ENCODE data around the gene CWF19L1. TPM values are rescaled to one million over a fixed set of nuclear protein-coding genes. Genes with fewer than 3 reads are reported as not detected.

CWF19L1 gene
- total and polyA plus RNA-seq, 2 donors (not counting 1 experiment from before 2014, with no cell fraction given): 16.0 to 17.3 TPM

GRCh38 chr10:100307684-100308083 lies 40.2 kb upstream of the CWF19L1 start:
- no peak overlapping the region for H3K4me2 ChIP-seq (ENCODE audit: extremely low read depth, insufficient read depth, low read length)
- no peak overlapping the region for H3K4me3 ChIP-seq (replicated peaks in 1 of 4; ENCODE audit: control extremely low read depth in 1 of 4, insufficient read depth in 1 of 4, low read depth in 3 of 4, low read length in 4 of 4)
- no peaks in the 10 kb centered on the region for H4K20me1 ChIP-seq (ENCODE audit: control insufficient read depth, extremely low read depth, insufficient read depth, low read length)
- DNase-seq (ENCODE audit: low read depth in 2 of 2): peak; percentile 57 to 61
- peaks cover 34% of the 10 kb centered on the region for H3K27me3 ChIP-seq (ENCODE audit: control insufficient read depth, insufficient read depth, low read length)
- H3K4me1 ChIP-seq (ENCODE audit: control insufficient read depth, extremely low read depth, insufficient read depth, low read length): no peaks in the 10 kb centered on the region
- H3K79me2 ChIP-seq (ENCODE audit: control insufficient read depth, insufficient read depth, low read length): no peaks in the 10 kb centered on the region
- TF ChIP-seq CTCF (conservative IDR thresholded peaks at IDR 0.05 in 1 of 2, IDR thresholded peaks at IDR 0.05 in 1 of 2; ENCODE audit: low read depth in 1 of 2, low read length in 2 of 2): no peak
- no peak for TF ChIP-seq EZH2 (IDR thresholded peaks at IDR 0.05; ENCODE audit: low read length, missing control alignments)
- no peaks in the 10 kb centered on the region for H3K9me3 ChIP-seq (ENCODE audit: control insufficient read depth, insufficient read depth, low read depth, low read length)
- H3K27ac ChIP-seq (ENCODE audit: insufficient read depth, low read length): no peak overlapping the region
- H2AFZ ChIP-seq (ENCODE audit: low read length): no peak overlapping the region
- no peak overlapping the region for H3K9ac ChIP-seq (ENCODE audit: insufficient read depth, low read length)
- no peaks in the 10 kb centered on the region for H3K36me3 ChIP-seq (ENCODE audit: control insufficient read depth, insufficient read depth, low read length)

GRCh38 chr10:100306861-100307260 lies 39.4 kb upstream of the CWF19L1 start:
- no peaks in the 10 kb centered on the region for H3K36me3 ChIP-seq (ENCODE audit: control insufficient read depth, insufficient read depth, low read length)
- no peaks in the 10 kb centered on the region for H4K20me1 ChIP-seq (ENCODE audit: control insufficient read depth, extremely low read depth, insufficient read depth, low read length)
- no peak for TF ChIP-seq CTCF (conservative IDR thresholded peaks at IDR 0.05 in 1 of 2, IDR thresholded peaks at IDR 0.05 in 1 of 2; ENCODE audit: low read depth in 1 of 2, low read length in 2 of 2)
- TF ChIP-seq EZH2 (IDR thresholded peaks at IDR 0.05; ENCODE audit: low read length, missing control alignments): no peak
- H2AFZ ChIP-seq (ENCODE audit: low read length): no peak overlapping the region
- no peaks in the 10 kb centered on the region for H3K4me1 ChIP-seq (ENCODE audit: control insufficient read depth, extremely low read depth, insufficient read depth, low read length)
- H3K4me3 ChIP-seq (replicated peaks in 1 of 4; ENCODE audit: control extremely low read depth in 1 of 4, insufficient read depth in 1 of 4, low read depth in 3 of 4, low read length in 4 of 4): no peak overlapping the region
- H3K27ac ChIP-seq (ENCODE audit: insufficient read depth, low read length): no peak overlapping the region
- no peak for DNase-seq (ENCODE audit: low read depth in 2 of 2)
- no peak overlapping the region for H3K9ac ChIP-seq (ENCODE audit: insufficient read depth, low read length)
- no peaks in the 10 kb centered on the region for H3K9me3 ChIP-seq (ENCODE audit: control insufficient read depth, insufficient read depth, low read depth, low read length)
- peaks cover 31% of the 10 kb centered on the region for H3K27me3 ChIP-seq (ENCODE audit: control insufficient read depth, insufficient read depth, low read length)
- H3K4me2 ChIP-seq (ENCODE audit: extremely low read depth, insufficient read depth, low read length): no peak overlapping the region
- no peaks in the 10 kb centered on the region for H3K79me2 ChIP-seq (ENCODE audit: control insufficient read depth, insufficient read depth, low read length)

- Histone ChIP-seq H3K27me3 (ENCODE audit: control insufficient read depth, insufficient read depth, low read length) (peaks cover 18% of the 10 kb centered on the region), H3K4me1 (ENCODE audit: control insufficient read depth, extremely low read depth, insufficient read depth, low read length) (no peaks in the 10 kb centered on the region), H3K79me2 (ENCODE audit: control insufficient read depth, insufficient read depth, low read length) (no peaks in the 10 kb centered on the region), H3K9me3 (ENCODE audit: control insufficient read depth, insufficient read depth, low read depth, low read length) (no peaks in the 10 kb centered on the region), H3K36me3 (ENCODE audit: control insufficient read depth, insufficient read depth, low read length) (no peaks in the 10 kb centered on the region), H4K20me1 (ENCODE audit: control insufficient read depth, extremely low read depth, insufficient read depth, low read length) (no peaks in the 10 kb centered on the region), H3K4me3 (replicated peaks in 1 of 4; ENCODE audit: control extremely low read depth in 1 of 4, insufficient read depth in 1 of 4, low read depth in 3 of 4, low read length in 4 of 4) (no peak overlapping the region), H3K9ac (ENCODE audit: insufficient read depth, low read length) (no peak overlapping the region), H3K27ac (ENCODE audit: insufficient read depth, low read length) (no peak overlapping the region), H2AFZ (ENCODE audit: low read length) (no peak overlapping the region), H3K4me2 (ENCODE audit: extremely low read depth, insufficient read depth, low read length) (no peak overlapping the region)
- DNase-seq (ENCODE audit: low read depth in 2 of 2): no peak
- TF ChIP-seq CTCF (conservative IDR thresholded peaks at IDR 0.05 in 1 of 2, IDR thresholded peaks at IDR 0.05 in 1 of 2; ENCODE audit: low read depth in 1 of 2, low read length in 2 of 2) (no peak), EZH2 (IDR thresholded peaks at IDR 0.05; ENCODE audit: low read length, missing control alignments) (no peak)
These were observed 37.0 kb upstream of the CWF19L1 start for GRCh38 chr10:100304414-100304813.
